Common myeloid progenitor, CD34-positive (primary cell): ENCODE results near the gene ZNF440.
"Not testable (repeated sequence)": the region's sequence is repeated elsewhere in the genome, so short reads cannot be mapped to it uniquely, and the experiment has no call there.

Source experiments
- CTCF ChIA-PET: fragments of 350-600 bp; sonication (Branson Sonifier 250); formaldehyde crosslinking; loops from one replicate; lab custom pipeline; 2021; ENCODE audit warnings: antibody characterized with exemption; lab: Charles Lee
- POLR2A ChIA-PET: fragments of 350-600 bp; sonication (Branson Sonifier 250); formaldehyde crosslinking; loops from one replicate; lab custom pipeline; 2021; ENCODE audit warnings: antibody characterized with exemption; lab: Charles Lee
- DNase-seq, 3 donors: peaks; one replicate each; pipeline versions ENCODE4 v3.0.0 to v3.0.0-alpha.2; 2013
- H3K27ac ChIP-seq, 2 experiments: 1 replicate in 1 of 2; 2 replicates in 1 of 2; pipeline ENCODE4 v1.7.0; 2013; ENCODE audit warnings: inconsistent platforms in 2 of 2, low read length in 2 of 2, mild to moderate bottlenecking in 2 of 2, low read depth in 1 of 2, moderate library complexity in 1 of 2; ENCODE audit not compliant: severe bottlenecking in 2 of 2, insufficient read depth in 1 of 2, poor library complexity in 1 of 2
- H3K27me3 ChIP-seq, 5 experiments: replicated peaks in 2 of 5; 1 replicate in 3 of 5; 2 replicates in 2 of 5; pipeline versions ENCODE4 v1.6.1 to v1.7.0; 2013; ENCODE audit warnings: low read length in 4 of 5, mild to moderate bottlenecking in 2 of 5, moderate library complexity in 2 of 5, inconsistent platforms in 1 of 5; ENCODE audit not compliant: insufficient read depth in 5 of 5, control insufficient read depth in 4 of 5
- H3K36me3 ChIP-seq, 4 experiments: 1 replicate in 2 of 4; 2 replicates in 2 of 4; pipeline versions ENCODE4 v1.6.1 to v1.7.0; 2013; ENCODE audit warnings: low read length in 3 of 4, control low read depth in 1 of 4, mild to moderate bottlenecking in 1 of 4; ENCODE audit not compliant: control insufficient read depth in 4 of 4, insufficient read depth in 4 of 4
- H3K4me1 ChIP-seq, 4 experiments: 1 replicate in 3 of 4; 2 replicates in 1 of 4; pipeline versions ENCODE4 v1.6.1 to v1.7.1; 2013; ENCODE audit warnings: low read length in 3 of 4, mild to moderate bottlenecking in 3 of 4, control low read depth in 1 of 4, inconsistent platforms in 1 of 4, moderate library complexity in 1 of 4; ENCODE audit not compliant: control insufficient read depth in 4 of 4, insufficient read depth in 4 of 4; ENCODE audit errors: control extremely low read depth in 1 of 4
- H3K4me3 ChIP-seq, 7 experiments: 1 replicate in 4 of 7; 2 replicates in 3 of 7; pipeline versions ENCODE4 v1.5.1 to v1.7.0; 2013; ENCODE audit warnings: mild to moderate bottlenecking in 7 of 7, low read length in 6 of 7, moderate library complexity in 6 of 7, inconsistent platforms in 2 of 7, low read depth in 2 of 7, control low read depth in 1 of 7; ENCODE audit not compliant: insufficient read depth in 4 of 7, control insufficient read depth in 1 of 7; ENCODE audit errors: extremely low read depth in 1 of 7
- H3K9me3 ChIP-seq, 5 experiments: 1 replicate in 4 of 5; 2 replicates in 1 of 5; pipeline versions ENCODE4 v1.6.1 to v1.7.1; 2013; ENCODE audit warnings: low read length in 4 of 5, mild to moderate bottlenecking in 2 of 5, inconsistent platforms in 1 of 5, low read depth in 1 of 5, moderate library complexity in 1 of 5; ENCODE audit not compliant: control insufficient read depth in 4 of 5, insufficient read depth in 2 of 5; ENCODE audit errors: control extremely low read depth in 1 of 5
- WGBS: methylation state at CpG from one replicate; pipeline ENCODE4 v1.1.5; 2013; ENCODE audit not compliant: insufficient coverage; 5-methylcytosine and 5-hydroxymethylcytosine counted together

Gene ZNF440

GRCh38 chr19:11860721-11861120 lies 46.6 kb downstream of the ZNF440 start:
- H3K9me3 ChIP-seq, result peaks cover 14 to 94% (median 84%) of the 10 kb centered on the region in 5 experiments
- ChIA-PET CTCF (no interaction called here), POLR2A (no interaction called here)
- peak overlapping the region in 1 of 7 experiments; percentile 3 for H3K4me3 ChIP-seq
- no peak for DNase-seq
- H3K4me1 ChIP-seq, result no peaks in the 10 kb centered on the region
- peaks cover 13 to 91% (median 38%) of the 10 kb centered on the region in 4 experiments for H3K36me3 ChIP-seq
- no peak overlapping the region for H3K27ac ChIP-seq
- 98% methylated on average over 6 of the region's 7 CpGs for WGBS
- no peaks in the 10 kb centered on the region for H3K27me3 ChIP-seq

GRCh38 chr19:11861301-11861700 lies 47.2 kb downstream of the ZNF440 start:
- POLR2A ChIA-PET, result no interaction called here
- Histone ChIP-seq H3K4me1 (no peaks in the 10 kb centered on the region), H3K9me3 (peaks cover 14 to 94% (median 84%) of the 10 kb centered on the region in 5 experiments), H3K27me3 (no peaks in the 10 kb centered on the region), H3K4me3 (peak overlapping the region in 1 of 7 experiments; percentile 4), H3K36me3 (peaks cover 18 to 91% (median 40%) of the 10 kb centered on the region in 4 experiments), H3K27ac (no peak overlapping the region)
- no peak for DNase-seq
- CTCF ChIA-PET, result no interaction called here
- 100% methylated on average over 1 of the region's 2 CpGs for WGBS

GRCh38 chr19:11867766-11868165 lies 53.7 kb downstream of the ZNF440 start:
- CTCF ChIA-PET, H3K4me3 ChIP-seq, H3K27me3 ChIP-seq, DNase-seq, POLR2A ChIA-PET, H3K27ac ChIP-seq, H3K4me1 ChIP-seq: not testable (repeated sequence)
- H3K9me3 ChIP-seq, result peaks cover 18 to 89% (median 68%) of the 10 kb centered on the region in 5 experiments
- WGBS, result no CpG with 5 or more reads among the region's 4 CpGs
- peaks cover 42 to 77% (median 48%) of the 10 kb centered on the region in 4 experiments for H3K36me3 ChIP-seq

- POLR2A ChIA-PET, result no interaction called here
- Histone ChIP-seq H3K9me3 (peaks cover 18 to 86% (median 67%) of the 10 kb centered on the region in 5 experiments), H3K36me3 (peaks cover 43 to 76% (median 48%) of the 10 kb centered on the region in 4 experiments), H3K4me1 (no peaks in the 10 kb centered on the region), H3K4me3 (peak overlapping the region in 1 of 7 experiments; percentile 35), H3K27ac (no peak overlapping the region), H3K27me3 (no peaks in the 10 kb centered on the region)
- DNase-seq, result peak in 1 of 3 donors; percentile 26
- WGBS, result 98% methylated on average over 6 of the region's 8 CpGs
- CTCF ChIA-PET, result no interaction called here
These were observed 54.1 kb downstream of the ZNF440 start for GRCh38 chr19:11868188-11868587.

GRCh38 chr19:11872624-11873023 lies 58.6 kb downstream of the ZNF440 start:
- 100% methylated on average over 7 of the region's 9 CpGs for WGBS
- ChIA-PET POLR2A (interaction anchor here (0.5 kb wide), 1 partner anchor 435 kb away, joined by 4 read pairs; no protein-coding TSS in a partner anchor), CTCF (no interaction called here)
- H3K27ac ChIP-seq, result no peak overlapping the region
- H3K36me3 ChIP-seq, result peaks cover 20 to 32% (median 23%) of the 10 kb centered on the region in 4 experiments
- H3K4me1 ChIP-seq, result no peaks in the 10 kb centered on the region
- peaks cover 10 to 44% (median 31%) of the 10 kb centered on the region in 5 experiments for H3K9me3 ChIP-seq
- no peak for DNase-seq
- H3K4me3 ChIP-seq, result no peak overlapping the region
- no peaks in the 10 kb centered on the region for H3K27me3 ChIP-seq

- no peaks in the 10 kb centered on the region for H3K4me1 ChIP-seq
- H3K36me3 ChIP-seq, result peaks cover 8 to 21% (median 13%) of the 10 kb centered on the region in 4 experiments
- ChIA-PET CTCF (no interaction called here), POLR2A (no interaction called here)
- H3K9me3 ChIP-seq, result peaks cover 7 to 33% (median 24%) of the 10 kb centered on the region in 5 experiments
- DNase-seq, result no peak
- WGBS, result no CpG with 5 or more reads among the region's 1 CpG
- no peak overlapping the region for H3K27ac ChIP-seq
- H3K4me3 ChIP-seq, result no peak overlapping the region
- H3K27me3 ChIP-seq, result no peaks in the 10 kb centered on the region
These were observed 59.7 kb downstream of the ZNF440 start for GRCh38 chr19:11873762-11874161.

DNA sequence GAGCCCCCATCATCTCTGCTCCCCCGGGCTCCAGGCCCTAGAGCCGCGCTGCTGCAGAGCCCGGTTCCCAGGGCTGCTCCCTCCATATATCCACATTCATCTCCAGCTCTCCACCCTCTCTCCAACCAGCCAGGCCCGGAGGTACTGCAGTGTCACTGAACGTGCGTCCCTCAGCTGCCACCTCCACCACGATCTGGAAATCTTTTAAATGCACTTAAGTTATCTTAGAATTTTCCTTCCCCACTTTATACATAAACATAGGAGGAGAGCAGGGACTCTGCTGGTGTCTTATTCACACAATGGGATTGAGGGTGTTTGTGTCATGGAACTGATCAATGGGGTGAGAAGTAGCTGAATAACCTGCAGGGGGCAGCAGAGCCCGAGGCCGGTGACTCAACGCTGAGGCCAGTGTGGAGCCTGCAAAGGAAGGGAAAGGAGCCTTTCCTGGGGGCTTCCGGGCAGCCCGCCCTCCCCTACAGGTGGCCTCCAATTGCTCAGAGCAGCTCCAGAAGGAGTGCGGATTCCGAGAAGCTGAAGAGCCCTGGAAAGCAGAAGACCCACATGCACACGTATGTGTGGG lies 65.7 kb downstream of the ZNF440 start:
- Histone ChIP-seq H3K9me3 (peaks cover 0 to 14% (median 8%) of the 10 kb centered on the region in 5 experiments), H3K4me1 (peaks cover 0 to 21% (median 9%) of the 10 kb centered on the region in 4 experiments)
- POLR2A ChIA-PET, H3K27ac ChIP-seq, DNase-seq, H3K27me3 ChIP-seq, H3K36me3 ChIP-seq, H3K4me3 ChIP-seq: not testable (repeated sequence)
- 88% methylated on average over 10 of the region's 16 CpGs for WGBS
- CTCF ChIA-PET, result interaction anchor here (0.9 to 3.5 kb wide), 9 partner anchors 9 to 261 kb away, joined by 3 to 9 read pairs (median 5); partner anchors contain the start of gene ZNF20
